Activated CD8-positive, alpha-beta memory T cell treated with anti-CD3 and anti-CD28 coated beads, Interleukin-2, amount 50 U/mL, for 1 hour (primary cell): ENCODE measurements around the gene CD48.

Experiments
- DNase-seq: peaks from one replicate; pipeline ENCODE4 v3.0.0-alpha.2; 2020; ENCODE audit errors: extremely low read depth

Gene CD48

GRCh38 chr1:160634543-160635491 lies 76.8 kb downstream of the CD48 start:
- no peak for DNase-seq

DNA sequence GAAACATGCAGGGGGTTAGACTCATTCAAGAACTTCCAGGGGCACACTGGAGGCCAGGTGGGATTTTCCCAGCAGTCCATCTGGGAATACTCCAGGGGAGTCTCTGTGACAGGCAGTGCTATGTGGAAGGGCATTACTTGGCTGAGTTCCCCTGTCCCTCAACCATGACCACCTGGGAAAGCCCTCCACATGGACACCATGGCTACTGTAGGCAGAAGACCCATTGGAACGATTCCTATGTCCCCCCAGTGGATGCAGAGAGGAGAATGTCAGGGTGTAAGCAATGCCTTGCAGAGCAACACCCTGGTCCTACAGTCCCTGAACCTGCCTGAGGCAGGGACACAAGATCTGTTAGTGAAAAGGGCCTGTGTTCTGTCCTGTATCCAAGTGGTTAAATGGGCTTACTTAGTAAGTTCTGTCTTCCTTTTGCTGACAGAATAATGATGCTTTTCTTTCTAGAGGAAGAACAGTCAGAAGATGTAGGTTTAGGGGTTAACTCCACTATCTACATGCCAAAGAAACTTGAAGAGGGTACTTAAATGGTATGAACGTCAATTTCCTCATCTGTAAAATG lies 78.2 kb downstream of the CD48 start:
- DNase-seq: no peak

- no peak for DNase-seq
These were observed 79.5 kb downstream of the CD48 start for GRCh38 chr1:160631983-160632625.

- no peak for DNase-seq
These were observed 80.8 kb downstream of the CD48 start for GRCh38 chr1:160630523-160631451.

- DNase-seq: peak; percentile 66
These were observed 82.1 kb downstream of the CD48 start for GRCh38 chr1:160629286-160630210.

DNA sequence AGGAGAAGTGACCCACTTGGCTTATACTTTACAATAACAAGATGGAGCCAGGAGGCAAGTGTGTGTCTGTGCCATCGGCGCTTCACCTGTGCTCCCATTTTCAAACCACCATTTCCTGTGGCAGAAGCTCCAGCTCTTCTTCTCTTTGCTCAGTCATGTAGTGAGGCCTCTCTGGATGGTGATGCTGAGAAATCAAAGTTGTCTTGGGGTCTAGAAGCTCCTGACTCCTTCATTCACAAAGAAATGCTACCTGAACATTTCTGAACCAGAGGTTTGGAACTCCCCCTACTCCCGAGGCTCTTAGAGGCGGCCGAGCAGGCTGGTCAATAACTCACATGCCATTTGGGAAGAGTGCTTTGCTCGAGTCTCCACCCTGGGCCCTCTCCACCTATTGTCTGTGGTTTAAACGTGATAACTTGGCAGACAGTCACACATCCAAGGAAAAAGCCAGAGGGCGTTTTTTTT lies 82.8 kb downstream of the CD48 start:
- DNase-seq: no peak
